Measurements from ENCODE around the gene FAM131A.
"Not testable (repeated sequence)": the region's sequence is repeated elsewhere in the genome, so short reads cannot be mapped to it uniquely, and the experiment has no call there.

Gene FAM131A

GRCh38 chr3:184317201-184317600 lies 20.2 kb upstream of the FAM131A start:
- DNase-seq, result no peak

- no peak for DNase-seq
Measured at GRCh38 chr3:184320104-184320445, 17.3 kb upstream of the FAM131A start.

- no peak for DNase-seq
Measured at GRCh38 chr3:184321666-184322065, 15.7 kb upstream of the FAM131A start.

GRCh38 chr3:184322731-184323487 lies 14.5 kb upstream of the FAM131A start:
- DNase-seq, result no peak

GRCh38 chr3:184323696-184324095 lies 13.7 kb upstream of the FAM131A start:
- DNase-seq, result no peak

GRCh38 chr3:184325269-184325668 lies 12.1 kb upstream of the FAM131A start:
- no peak for DNase-seq

GRCh38 chr3:184325715-184326369 lies 11.6 kb upstream of the FAM131A start:
- no peak for DNase-seq

GRCh38 chr3:184327171-184327570 lies 10.2 kb upstream of the FAM131A start:
- DNase-seq, result no peak

- no peak for DNase-seq
Measured at GRCh38 chr3:184328516-184328915, 8.9 kb upstream of the FAM131A start.

- DNase-seq, result no peak
Measured at GRCh38 chr3:184332370-184333090, 4.9 kb upstream of the FAM131A start.

- DNase-seq, result no peak
Measured at GRCh38 chr3:184333190-184333589, 4.2 kb upstream of the FAM131A start.

GRCh38 chr3:184333700-184334099 lies 3.7 kb upstream of the FAM131A start:
- DNase-seq, result no peak

- no peak for DNase-seq
Measured at GRCh38 chr3:184334470-184335158, 2.8 kb upstream of the FAM131A start.

- DNase-seq, result no peak
Measured at GRCh38 chr3:184335291-184335660, 2.1 kb upstream of the FAM131A start.

GRCh38 chr3:184335661-184336546 lies 1.5 kb upstream of the FAM131A start:
- DNase-seq, result peak; percentile 59

- no peak for DNase-seq
Measured at GRCh38 chr3:184336547-184337398, 627 bp upstream of the FAM131A start.

- DNase-seq, result no peak
Measured at GRCh38 chr3:184337981-184338380, 581 bp downstream of the FAM131A start.

GRCh38 chr3:184338511-184338945 lies 1.1 kb downstream of the FAM131A start:
- DNase-seq, result no peak

- no peak for DNase-seq
Measured at GRCh38 chr3:184339001-184339400, 1.6 kb downstream of the FAM131A start.

GRCh38 chr3:184339451-184340135 lies 2.2 kb downstream of the FAM131A start:
- DNase-seq, result not testable (repeated sequence)

GRCh38 chr3:184341925-184342324 lies 4.5 kb downstream of the FAM131A start:
- no peak for DNase-seq

Measured in GDM1 (cell line).